Measurements from ENCODE around the gene SH3PXD2B. TPM values are rescaled to one million over a fixed set of nuclear protein-coding genes. Genes with fewer than 3 reads are reported as not detected.

SH3PXD2B gene
- total and polyA plus RNA-seq, 2 of the 13 experiments (the other 11 are each of a cell fraction or from before 2014, with no cell fraction given) = 3.4 to 4.6 TPM

DNA sequence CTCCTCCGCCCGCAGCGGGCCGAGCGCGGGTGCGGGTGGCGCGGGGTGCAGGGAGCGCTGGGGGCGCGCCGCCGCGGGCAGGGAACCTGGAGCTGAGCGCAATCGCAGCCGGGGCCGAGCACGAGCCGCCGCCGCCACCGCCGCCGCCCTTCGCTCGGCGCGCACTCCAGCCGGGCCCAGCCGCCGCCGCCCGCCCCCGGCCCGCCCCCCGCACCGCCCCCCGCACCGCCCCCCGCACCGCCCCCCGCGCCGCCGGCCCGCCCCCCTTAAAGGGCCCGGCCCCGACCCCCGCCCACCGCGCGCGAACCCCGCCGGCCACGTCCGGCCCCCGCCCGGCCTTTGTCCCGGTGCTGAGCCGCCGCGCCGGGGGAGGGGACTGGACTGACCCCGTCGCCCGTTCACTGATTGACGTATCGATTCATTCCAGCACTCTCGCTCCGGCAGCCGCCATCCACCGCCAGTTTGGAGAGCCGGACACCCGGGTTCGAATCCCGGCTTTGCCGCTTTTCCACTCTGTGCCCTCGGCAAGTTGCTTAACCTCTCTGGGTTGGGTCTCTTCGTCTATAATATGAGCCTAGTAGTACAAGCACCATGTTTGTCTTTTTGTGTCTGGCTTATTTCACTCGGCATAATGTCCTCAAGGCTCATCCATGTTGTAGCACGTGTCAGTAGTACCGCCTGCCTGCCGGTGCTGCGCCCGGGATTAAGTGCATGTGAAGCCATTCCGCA lies at the start of gene SH3PXD2B (continued):
- no peak for TF ChIP-seq HMG20B (CRISPR knock-in tag; conservative IDR thresholded peaks at IDR 0.05)
- no peak for TF ChIP-seq CHCHD3 (CRISPR knock-in tag; IDR thresholded peaks at IDR 0.05)
- TF ChIP-seq WIZ (CRISPR knock-in tag; IDR thresholded peaks at IDR 0.05) = no peak
- TF ChIP-seq, protein P1, sequence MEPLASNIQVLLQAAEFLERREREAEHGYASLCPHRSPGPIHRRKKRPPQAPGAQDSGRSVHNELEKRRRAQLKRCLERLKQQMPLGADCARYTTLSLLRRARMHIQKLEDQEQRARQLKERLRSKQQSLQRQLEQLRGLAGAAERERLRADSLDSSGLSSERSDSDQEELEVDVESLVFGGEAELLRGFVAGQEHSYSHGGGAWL (CRISPR knock-in tag; IDR thresholded peaks at IDR 0.05) = no peak
- no peak for TF ChIP-seq PTBP1 (IDR thresholded peaks at IDR 0.05; ENCODE audit: low read depth, low read length, poor library complexity, severe bottlenecking)
- no peak for TF ChIP-seq SNAPC4 (CRISPR knock-in tag; IDR thresholded peaks at IDR 0.05)
- 0 out of 2 replicates have a peak, but pooled peaks have one; percentile 39 for TF ChIP-seq ZNF776 (CRISPR knock-in tag; IDR thresholded peaks at IDR 0.05)
- no peak for TF ChIP-seq ZNF431 (CRISPR knock-in tag; IDR thresholded peaks at IDR 0.05; ENCODE audit: borderline replicate concordance, low read depth)
- TF ChIP-seq ZNF841 (CRISPR knock-in tag; IDR thresholded peaks at IDR 0.05; ENCODE audit: borderline replicate concordance) = no peak
- TF ChIP-seq ATF7-NPFF (CRISPR knock-in tag; IDR thresholded peaks at IDR 0.05; ENCODE audit: low read depth) = no peak
- TF ChIP-seq ZNF589 (CRISPR knock-in tag; conservative IDR thresholded peaks at IDR 0.05) = no peak
- no peak for TF ChIP-seq ZBTB42 (CRISPR knock-in tag; IDR thresholded peaks at IDR 0.05)
- TF ChIP-seq, protein P2, sequence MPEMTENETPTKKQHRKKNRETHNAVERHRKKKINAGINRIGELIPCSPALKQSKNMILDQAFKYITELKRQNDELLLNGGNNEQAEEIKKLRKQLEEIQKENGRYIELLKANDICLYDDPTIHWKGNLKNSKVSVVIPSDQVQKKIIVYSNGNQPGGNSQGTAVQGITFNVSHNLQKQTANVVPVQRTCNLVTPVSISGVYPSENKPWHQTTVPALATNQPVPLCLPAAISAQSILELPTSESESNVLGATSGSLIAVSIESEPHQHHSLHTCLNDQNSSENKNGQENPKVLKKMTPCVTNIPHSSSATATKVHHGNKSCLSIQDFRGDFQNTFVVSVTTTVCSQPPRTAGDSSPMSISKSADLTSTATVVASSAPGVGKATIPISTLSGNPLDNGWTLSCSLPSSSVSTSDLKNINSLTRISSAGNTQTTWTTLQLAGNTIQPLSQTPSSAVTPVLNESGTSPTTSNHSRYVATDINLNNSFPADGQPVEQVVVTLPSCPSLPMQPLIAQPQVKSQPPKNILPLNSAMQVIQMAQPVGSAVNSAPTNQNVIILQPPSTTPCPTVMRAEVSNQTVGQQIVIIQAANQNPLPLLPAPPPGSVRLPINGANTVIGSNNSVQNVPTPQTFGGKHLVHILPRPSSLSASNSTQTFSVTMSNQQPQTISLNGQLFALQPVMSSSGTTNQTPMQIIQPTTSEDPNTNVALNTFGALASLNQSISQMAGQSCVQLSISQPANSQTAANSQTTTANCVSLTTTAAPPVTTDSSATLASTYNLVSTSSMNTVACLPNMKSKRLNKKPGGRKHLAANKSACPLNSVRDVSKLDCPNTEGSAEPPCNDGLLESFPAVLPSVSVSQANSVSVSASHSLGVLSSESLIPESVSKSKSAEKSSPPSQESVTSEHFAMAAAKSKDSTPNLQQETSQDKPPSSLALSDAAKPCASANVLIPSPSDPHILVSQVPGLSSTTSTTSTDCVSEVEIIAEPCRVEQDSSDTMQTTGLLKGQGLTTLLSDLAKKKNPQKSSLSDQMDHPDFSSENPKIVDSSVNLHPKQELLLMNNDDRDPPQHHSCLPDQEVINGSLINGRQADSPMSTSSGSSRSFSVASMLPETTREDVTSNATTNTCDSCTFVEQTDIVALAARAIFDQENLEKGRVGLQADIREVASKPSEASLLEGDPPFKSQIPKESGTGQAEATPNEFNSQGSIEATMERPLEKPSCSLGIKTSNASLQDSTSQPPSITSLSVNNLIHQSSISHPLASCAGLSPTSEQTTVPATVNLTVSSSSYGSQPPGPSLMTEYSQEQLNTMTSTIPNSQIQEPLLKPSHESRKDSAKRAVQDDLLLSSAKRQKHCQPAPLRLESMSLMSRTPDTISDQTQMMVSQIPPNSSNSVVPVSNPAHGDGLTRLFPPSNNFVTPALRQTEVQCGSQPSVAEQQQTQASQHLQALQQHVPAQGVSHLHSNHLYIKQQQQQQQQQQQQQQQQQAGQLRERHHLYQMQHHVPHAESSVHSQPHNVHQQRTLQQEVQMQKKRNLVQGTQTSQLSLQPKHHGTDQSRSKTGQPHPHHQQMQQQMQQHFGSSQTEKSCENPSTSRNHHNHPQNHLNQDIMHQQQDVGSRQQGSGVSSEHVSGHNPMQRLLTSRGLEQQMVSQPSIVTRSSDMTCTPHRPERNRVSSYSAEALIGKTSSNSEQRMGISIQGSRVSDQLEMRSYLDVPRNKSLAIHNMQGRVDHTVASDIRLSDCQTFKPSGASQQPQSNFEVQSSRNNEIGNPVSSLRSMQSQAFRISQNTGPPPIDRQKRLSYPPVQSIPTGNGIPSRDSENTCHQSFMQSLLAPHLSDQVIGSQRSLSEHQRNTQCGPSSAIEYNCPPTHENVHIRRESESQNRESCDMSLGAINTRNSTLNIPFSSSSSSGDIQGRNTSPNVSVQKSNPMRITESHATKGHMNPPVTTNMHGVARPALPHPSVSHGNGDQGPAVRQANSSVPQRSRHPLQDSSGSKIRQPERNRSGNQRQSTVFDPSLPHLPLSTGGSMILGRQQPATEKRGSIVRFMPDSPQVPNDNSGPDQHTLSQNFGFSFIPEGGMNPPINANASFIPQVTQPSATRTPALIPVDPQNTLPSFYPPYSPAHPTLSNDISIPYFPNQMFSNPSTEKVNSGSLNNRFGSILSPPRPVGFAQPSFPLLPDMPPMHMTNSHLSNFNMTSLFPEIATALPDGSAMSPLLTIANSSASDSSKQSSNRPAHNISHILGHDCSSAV (CRISPR knock-in tag; IDR thresholded peaks at IDR 0.05; ENCODE audit: borderline replicate concordance) = no peak
- TF ChIP-seq THAP11 (CRISPR knock-in tag; IDR thresholded peaks at IDR 0.05) = no peak
